Fibroblast of lung (primary cell): Measurements from ENCODE around the gene FRMD4A.

ENCODE experiments used
- EZH2 ChIP-seq: IDR thresholded peaks from 2 replicates; pipeline ENCODE4 v1.5.1; 2012; ENCODE audit warnings: low read length, control low read depth, mild to moderate bottlenecking; ENCODE audit errors: missing control alignments
- TF ChIP-seq, protein P1 (sequence below), 2 donors: IDR thresholded peaks in 1 of 2; conservative IDR thresholded peaks in 1 of 2; 1 replicate in 1 of 2; 2 replicates in 1 of 2; pipeline ENCODE4 v1.5.1; 2011 to 2012; ENCODE audit warnings: low read length in 2 of 2, control low read depth in 1 of 2, inconsistent platforms in 1 of 2, low read depth in 1 of 2, mild to moderate bottlenecking in 1 of 2

DNA sequence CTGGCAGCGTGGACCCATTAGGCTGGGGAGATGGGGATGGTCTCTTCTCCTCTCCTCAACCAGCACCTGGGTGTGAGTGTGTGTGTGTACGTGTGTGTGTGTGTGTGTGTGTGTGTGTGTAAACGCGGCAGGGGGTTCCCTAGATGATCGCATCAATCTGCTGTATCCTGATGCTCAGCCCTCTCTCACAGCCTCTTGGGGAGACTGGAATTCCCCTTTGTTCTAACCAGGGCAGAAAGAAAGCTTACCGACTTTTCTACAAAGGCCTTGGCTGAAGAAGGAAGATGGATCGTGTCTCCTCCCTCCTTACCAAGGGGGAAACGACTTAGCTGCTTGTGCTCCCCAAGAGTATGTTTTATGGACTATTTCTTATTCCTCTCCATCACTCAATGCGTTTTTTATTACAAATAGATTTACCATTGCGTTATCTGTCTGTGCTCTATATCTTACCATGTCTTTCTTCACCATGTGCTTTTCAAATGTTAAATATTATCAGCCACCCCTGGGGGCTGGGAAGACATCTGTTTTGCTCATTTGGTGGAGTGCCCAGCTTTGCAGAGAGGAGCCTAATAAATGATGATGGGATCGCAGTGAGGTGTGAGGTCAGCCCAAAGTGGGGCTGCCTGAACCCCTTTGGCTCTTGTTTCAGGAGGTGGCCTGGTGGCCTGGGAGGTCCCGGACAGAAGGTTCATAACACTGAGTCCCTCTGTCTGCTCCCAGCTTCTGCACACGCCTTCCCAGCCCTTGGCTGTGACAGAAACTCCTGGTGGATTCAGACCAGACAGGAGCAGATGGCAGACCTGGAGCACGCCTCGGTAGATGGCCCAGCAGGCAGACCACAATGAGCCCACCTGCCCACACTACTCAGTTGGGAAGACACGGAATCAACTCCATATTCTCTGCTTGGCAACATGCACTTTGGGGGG lies 481.9 kb downstream of the FRMD4A start:
- TF ChIP-seq, protein P1, sequence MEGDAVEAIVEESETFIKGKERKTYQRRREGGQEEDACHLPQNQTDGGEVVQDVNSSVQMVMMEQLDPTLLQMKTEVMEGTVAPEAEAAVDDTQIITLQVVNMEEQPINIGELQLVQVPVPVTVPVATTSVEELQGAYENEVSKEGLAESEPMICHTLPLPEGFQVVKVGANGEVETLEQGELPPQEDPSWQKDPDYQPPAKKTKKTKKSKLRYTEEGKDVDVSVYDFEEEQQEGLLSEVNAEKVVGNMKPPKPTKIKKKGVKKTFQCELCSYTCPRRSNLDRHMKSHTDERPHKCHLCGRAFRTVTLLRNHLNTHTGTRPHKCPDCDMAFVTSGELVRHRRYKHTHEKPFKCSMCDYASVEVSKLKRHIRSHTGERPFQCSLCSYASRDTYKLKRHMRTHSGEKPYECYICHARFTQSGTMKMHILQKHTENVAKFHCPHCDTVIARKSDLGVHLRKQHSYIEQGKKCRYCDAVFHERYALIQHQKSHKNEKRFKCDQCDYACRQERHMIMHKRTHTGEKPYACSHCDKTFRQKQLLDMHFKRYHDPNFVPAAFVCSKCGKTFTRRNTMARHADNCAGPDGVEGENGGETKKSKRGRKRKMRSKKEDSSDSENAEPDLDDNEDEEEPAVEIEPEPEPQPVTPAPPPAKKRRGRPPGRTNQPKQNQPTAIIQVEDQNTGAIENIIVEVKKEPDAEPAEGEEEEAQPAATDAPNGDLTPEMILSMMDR (conservative IDR thresholded peaks at IDR 0.05 in 1 of 2, IDR thresholded peaks at IDR 0.05 in 1 of 2; ENCODE audit: low read depth in 1 of 2, low read length in 2 of 2) = no peak
- no peak for TF ChIP-seq EZH2
